Measurements from ENCODE around the gene PANK4.

DNA sequence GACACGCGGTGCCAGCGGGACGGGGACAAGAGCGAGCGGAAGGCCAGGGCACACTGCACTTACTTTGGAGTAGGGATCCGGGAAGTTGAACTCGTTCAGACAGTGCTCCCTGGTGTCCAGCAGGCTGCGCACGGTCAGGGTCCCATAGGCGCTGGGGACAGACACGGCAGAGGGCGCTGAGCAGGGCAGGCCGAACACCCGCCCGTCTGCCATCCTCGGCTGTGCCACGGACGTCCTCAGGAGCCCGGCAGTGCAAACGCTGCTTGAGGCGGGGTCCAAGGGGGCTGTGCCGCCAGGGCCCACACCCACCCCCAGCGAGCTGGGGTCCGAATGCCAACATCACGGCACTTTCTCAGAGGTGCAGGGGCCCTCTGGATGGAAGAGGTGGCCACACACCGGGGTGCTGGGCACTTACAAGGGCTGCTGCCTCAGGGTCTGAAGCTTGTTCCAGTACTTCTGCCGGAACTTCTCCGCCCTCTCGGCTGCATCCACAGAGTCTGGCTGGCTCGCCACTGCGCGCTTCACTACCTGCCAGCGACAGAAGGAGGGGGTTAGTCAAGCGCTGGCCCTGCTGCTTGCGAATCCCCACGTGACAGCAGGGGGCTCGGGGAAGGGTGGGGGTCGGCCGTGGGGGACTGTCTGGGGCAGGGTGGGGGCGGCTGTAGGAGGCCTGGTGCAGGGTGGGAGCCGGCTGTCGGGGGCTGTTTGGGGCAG is 12.3 kb downstream of the PANK4 start:
- TF ChIP-seq, protein P1, sequence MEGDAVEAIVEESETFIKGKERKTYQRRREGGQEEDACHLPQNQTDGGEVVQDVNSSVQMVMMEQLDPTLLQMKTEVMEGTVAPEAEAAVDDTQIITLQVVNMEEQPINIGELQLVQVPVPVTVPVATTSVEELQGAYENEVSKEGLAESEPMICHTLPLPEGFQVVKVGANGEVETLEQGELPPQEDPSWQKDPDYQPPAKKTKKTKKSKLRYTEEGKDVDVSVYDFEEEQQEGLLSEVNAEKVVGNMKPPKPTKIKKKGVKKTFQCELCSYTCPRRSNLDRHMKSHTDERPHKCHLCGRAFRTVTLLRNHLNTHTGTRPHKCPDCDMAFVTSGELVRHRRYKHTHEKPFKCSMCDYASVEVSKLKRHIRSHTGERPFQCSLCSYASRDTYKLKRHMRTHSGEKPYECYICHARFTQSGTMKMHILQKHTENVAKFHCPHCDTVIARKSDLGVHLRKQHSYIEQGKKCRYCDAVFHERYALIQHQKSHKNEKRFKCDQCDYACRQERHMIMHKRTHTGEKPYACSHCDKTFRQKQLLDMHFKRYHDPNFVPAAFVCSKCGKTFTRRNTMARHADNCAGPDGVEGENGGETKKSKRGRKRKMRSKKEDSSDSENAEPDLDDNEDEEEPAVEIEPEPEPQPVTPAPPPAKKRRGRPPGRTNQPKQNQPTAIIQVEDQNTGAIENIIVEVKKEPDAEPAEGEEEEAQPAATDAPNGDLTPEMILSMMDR (IDR thresholded peaks at IDR 0.05; ENCODE audit: insufficient read depth, low read length, poor library complexity, severe bottlenecking) = no peak
- no peak for TF ChIP-seq EZH2phosphoT487 (conservative IDR thresholded peaks at IDR 0.05; ENCODE audit: low read length)
